HEK293 (cell line): ENCODE measurements around the gene CTSH.

Experiments used
- CTCF ChIA-PET: fragments of 350-600 bp; formaldehyde crosslinking; extraction: SDS; loops from one replicate; lab custom pipeline; 2021; ENCODE audit warnings: antibody characterized with exemption; lab: Yijun Ruan, JAX
- POLR2A ChIA-PET: fragments of 300-600 bp; formaldehyde crosslinking; extraction: SDS; loops from one replicate; lab custom pipeline; 2020; ENCODE audit warnings: antibody characterized with exemption, inconsistent platforms; lab: Yijun Ruan, JAX
- H3K27ac ChIP-seq: fragments of 200-500 bp; sonication (Bioruptor generic); 2 replicates; pipeline ENCODE4 v1.5.1; 2014; ENCODE audit warnings: low read depth, low read length, control low read depth, inconsistent platforms; ENCODE audit errors: extremely low read depth
- H3K36me3 ChIP-seq, 2 experiments: fragments of 200-500 bp in 1 of 2; sonication (Bioruptor generic) in 1 of 2; 1 replicate in 1 of 2; 2 replicates in 1 of 2; pipeline ENCODE4 v1.5.1; 2014 to 2017; ENCODE audit warnings: inconsistent platforms in 2 of 2, low read length in 2 of 2; ENCODE audit not compliant: control insufficient read depth in 2 of 2, insufficient read depth in 1 of 2
- H3K4me1 ChIP-seq: fragments of 200-500 bp; sonication (Bioruptor generic); 2 replicates; pipeline ENCODE4 v1.5.1; 2014; ENCODE audit warnings: mild to moderate bottlenecking, low read length, inconsistent platforms; ENCODE audit not compliant: control insufficient read depth, insufficient read depth
- H3K4me3 ChIP-seq: 2 replicates; pipeline ENCODE4 v1.5.1; 2011; ENCODE audit warnings: low read depth, mild to moderate bottlenecking, control low read depth, low read length, moderate library complexity
- H3K9me3 ChIP-seq: fragments of 200-500 bp; sonication (Bioruptor generic); 2 replicates; pipeline ENCODE4 v1.5.1; 2014; ENCODE audit warnings: low read depth, low read length, inconsistent platforms; ENCODE audit not compliant: control insufficient read depth, insufficient read depth
- HOXD13 ChIP-seq: sonication (generic); formaldehyde crosslinking; IDR thresholded peaks from 2 replicates; pipeline ENCODE4 v1.8.0; 2022; ENCODE audit warnings: missing genetic modification reagents, borderline replicate concordance
- KLF9 ChIP-seq: fragments of 450-650 bp; formaldehyde crosslinking; IDR thresholded peaks from 2 replicates; pipeline ENCODE4 v1.5.1; 2016; ENCODE audit warnings: missing biosample characterization, missing genetic modification characterization, low read depth
- ZBTB17 ChIP-seq: fragments of 450-650 bp; formaldehyde crosslinking; IDR thresholded peaks from 2 replicates; pipeline ENCODE4 v1.5.1; 2016; ENCODE audit warnings: missing biosample characterization, missing genetic modification characterization
- ZFHX2 ChIP-seq: fragments of 450-650 bp; formaldehyde crosslinking; conservative IDR thresholded peaks from 2 replicates; pipeline ENCODE4 v1.5.1; 2016; ENCODE audit warnings: missing biosample characterization, missing genetic modification characterization
- ZFP69B ChIP-seq: fragments of 450-650 bp; formaldehyde crosslinking; IDR thresholded peaks from 2 replicates; pipeline ENCODE4 v1.5.1; 2016; ENCODE audit warnings: missing biosample characterization, missing genetic modification characterization
- ZNF18 ChIP-seq: fragments of 450-650 bp; formaldehyde crosslinking; IDR thresholded peaks from 2 replicates; pipeline ENCODE4 v1.5.1; 2016; ENCODE audit warnings: missing biosample characterization, missing genetic modification characterization
- ZNF184 ChIP-seq: fragments of 450-650 bp; IDR thresholded peaks from 2 replicates; pipeline ENCODE4 v1.5.1; 2018; ENCODE audit warnings: missing biosample characterization, mild to moderate bottlenecking, missing genetic modification characterization
- ZNF211 ChIP-seq: fragments of 450-650 bp; formaldehyde crosslinking; IDR thresholded peaks from 2 replicates; pipeline ENCODE4 v1.5.1; 2016; ENCODE audit warnings: low read depth, missing biosample characterization, missing genetic modification characterization
- ZNF571 ChIP-seq: fragments of 450-650 bp; formaldehyde crosslinking; IDR thresholded peaks from 2 replicates; pipeline ENCODE4 v1.5.0; 2017; ENCODE audit warnings: missing biosample characterization, missing genetic modification characterization
- ZNF629 ChIP-seq: fragments of 450-650 bp; formaldehyde crosslinking; IDR thresholded peaks from 2 replicates; pipeline ENCODE4 v1.5.1; 2017; ENCODE audit warnings: missing biosample characterization, missing genetic modification characterization
- TF ChIP-seq, protein P1 (sequence below): fragments of 450-650 bp; formaldehyde crosslinking; IDR thresholded peaks from 2 replicates; pipeline ENCODE4 v1.5.1; 2016; ENCODE audit warnings: missing biosample characterization, missing genetic modification characterization
- TF ChIP-seq, protein P2 (sequence below): fragments of 450-650 bp; formaldehyde crosslinking; IDR thresholded peaks from 2 replicates; pipeline ENCODE4 v1.5.1; 2016; ENCODE audit warnings: missing biosample characterization, missing genetic modification characterization
- TF ChIP-seq, protein P3 (sequence below): fragments of 450-650 bp; formaldehyde crosslinking; IDR thresholded peaks from 2 replicates; pipeline ENCODE4 v1.5.1; 2016; ENCODE audit warnings: missing biosample characterization, missing genetic modification characterization
- TF ChIP-seq, protein P4 (sequence below): fragments of 450-650 bp; formaldehyde crosslinking; IDR thresholded peaks from 2 replicates; pipeline ENCODE4 v1.5.1; 2017; ENCODE audit warnings: missing biosample characterization, missing genetic modification characterization

Gene CTSH

DNA sequence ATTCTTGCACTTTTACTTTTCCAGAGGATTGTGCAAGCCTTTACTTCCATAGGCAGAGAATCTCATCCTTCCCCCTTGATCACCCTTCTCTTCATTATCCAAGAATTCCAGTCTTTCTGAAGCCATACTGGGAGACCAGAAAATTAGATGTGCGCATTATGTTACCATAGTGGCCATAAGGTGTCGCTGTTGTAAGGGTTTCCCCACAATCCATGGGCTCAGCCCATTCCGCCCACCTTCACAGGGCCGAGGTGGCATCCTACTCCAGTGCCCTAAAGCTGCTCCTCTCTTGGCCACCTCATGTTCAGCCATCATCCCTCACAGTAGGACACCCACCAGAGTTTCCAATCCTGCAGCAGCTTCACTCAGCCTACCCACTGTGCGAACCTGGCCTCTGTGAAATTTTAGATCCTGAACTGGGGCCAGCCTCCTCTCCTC is 35.0 kb downstream of the CTSH start (continued):
- TF ChIP-seq, protein P1, sequence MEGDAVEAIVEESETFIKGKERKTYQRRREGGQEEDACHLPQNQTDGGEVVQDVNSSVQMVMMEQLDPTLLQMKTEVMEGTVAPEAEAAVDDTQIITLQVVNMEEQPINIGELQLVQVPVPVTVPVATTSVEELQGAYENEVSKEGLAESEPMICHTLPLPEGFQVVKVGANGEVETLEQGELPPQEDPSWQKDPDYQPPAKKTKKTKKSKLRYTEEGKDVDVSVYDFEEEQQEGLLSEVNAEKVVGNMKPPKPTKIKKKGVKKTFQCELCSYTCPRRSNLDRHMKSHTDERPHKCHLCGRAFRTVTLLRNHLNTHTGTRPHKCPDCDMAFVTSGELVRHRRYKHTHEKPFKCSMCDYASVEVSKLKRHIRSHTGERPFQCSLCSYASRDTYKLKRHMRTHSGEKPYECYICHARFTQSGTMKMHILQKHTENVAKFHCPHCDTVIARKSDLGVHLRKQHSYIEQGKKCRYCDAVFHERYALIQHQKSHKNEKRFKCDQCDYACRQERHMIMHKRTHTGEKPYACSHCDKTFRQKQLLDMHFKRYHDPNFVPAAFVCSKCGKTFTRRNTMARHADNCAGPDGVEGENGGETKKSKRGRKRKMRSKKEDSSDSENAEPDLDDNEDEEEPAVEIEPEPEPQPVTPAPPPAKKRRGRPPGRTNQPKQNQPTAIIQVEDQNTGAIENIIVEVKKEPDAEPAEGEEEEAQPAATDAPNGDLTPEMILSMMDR = peak; percentile 58
- TF ChIP-seq ZBTB17 (peak; percentile 62), ZFHX2 (tag by site-specific recombination) (peak; percentile 88)

DNA sequence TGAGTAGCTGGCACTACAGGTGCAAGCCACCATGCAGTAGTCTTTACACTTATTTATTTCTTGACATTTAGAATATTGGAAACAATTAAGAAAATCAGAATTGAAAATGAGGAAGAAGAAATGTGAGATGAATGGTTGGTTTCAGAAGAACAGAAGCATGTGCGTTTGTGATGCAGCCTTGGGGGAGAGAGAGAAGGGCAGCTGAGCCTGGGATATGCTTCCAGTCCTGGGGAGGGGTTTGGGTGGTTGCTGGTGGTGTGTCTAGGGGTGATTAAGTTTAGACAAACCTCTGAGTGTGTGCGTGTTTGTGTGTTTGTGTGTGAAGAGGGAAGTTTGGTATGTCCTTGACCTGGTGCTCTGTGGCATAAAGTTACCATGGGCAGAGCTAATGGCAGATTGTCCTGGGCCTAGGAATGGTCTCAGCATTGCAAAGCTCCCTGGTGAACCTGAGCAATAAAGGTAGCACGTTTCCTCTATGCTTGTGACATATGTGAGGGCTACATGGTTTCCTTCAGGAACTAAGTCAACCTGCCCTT is 35.6 kb downstream of the CTSH start:
- Histone ChIP-seq H3K27ac (no peak overlapping the region), H3K9me3 (no peaks in the 10 kb centered on the region), H3K36me3 (peaks cover 54 to 76% of the 10 kb centered on the region in 2 experiments), H3K4me1 (no peaks in the 10 kb centered on the region), H3K4me3 (no peak overlapping the region)
- ChIA-PET POLR2A (interaction anchor here (0.9 to 2.0 kb wide), 2 partner anchors 18 to 35 kb away, joined by 3 to 10 read pairs; no protein-coding TSS in a partner anchor), CTCF (interaction anchor here (0.6 to 9.6 kb wide), 24 partner anchors 8 to 759 kb away, joined by 3 to 157 read pairs (median 4); partner anchors contain the start of gene CTSH)
- TF ChIP-seq, protein P2, sequence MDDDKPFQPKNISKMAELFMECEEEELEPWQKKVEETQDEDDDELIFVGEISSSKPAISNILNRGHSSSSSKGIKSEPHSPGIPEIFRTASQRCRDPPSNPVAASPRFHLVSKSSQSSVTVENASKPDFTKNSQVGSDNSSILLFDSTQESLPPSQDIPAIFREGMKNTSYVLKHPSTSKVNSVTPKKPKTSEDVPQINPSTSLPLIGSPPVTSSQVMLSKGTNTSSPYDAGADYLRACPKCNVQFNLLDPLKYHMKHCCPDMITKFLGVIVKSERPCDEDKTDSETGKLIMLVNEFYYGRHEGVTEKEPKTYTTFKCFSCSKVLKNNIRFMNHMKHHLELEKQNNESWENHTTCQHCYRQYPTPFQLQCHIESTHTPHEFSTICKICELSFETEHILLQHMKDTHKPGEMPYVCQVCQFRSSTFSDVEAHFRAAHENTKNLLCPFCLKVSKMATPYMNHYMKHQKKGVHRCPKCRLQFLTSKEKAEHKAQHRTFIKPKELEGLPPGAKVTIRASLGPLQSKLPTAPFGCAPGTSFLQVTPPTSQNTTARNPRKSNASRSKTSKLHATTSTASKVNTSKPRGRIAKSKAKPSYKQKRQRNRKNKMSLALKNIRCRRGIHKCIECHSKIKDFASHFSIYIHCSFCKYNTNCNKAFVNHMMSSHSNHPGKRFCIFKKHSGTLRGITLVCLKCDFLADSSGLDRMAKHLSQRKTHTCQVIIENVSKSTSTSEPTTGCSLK (tag by site-specific recombination) = no peak
- TF ChIP-seq, protein P3, sequence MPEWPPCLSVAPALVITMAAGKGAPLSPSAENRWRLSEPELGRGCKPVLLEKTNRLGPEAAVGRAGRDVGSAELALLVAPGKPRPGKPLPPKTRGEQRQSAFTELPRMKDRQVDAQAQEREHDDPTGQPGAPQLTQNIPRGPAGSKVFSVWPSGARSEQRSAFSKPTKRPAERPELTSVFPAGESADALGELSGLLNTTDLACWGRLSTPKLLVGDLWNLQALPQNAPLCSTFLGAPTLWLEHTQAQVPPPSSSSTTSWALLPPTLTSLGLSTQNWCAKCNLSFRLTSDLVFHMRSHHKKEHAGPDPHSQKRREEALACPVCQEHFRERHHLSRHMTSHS (tag by site-specific recombination) = no peak
- TF ChIP-seq ZNF571 (tag by site-specific recombination) = no peak
- TF ChIP-seq, protein P4, sequence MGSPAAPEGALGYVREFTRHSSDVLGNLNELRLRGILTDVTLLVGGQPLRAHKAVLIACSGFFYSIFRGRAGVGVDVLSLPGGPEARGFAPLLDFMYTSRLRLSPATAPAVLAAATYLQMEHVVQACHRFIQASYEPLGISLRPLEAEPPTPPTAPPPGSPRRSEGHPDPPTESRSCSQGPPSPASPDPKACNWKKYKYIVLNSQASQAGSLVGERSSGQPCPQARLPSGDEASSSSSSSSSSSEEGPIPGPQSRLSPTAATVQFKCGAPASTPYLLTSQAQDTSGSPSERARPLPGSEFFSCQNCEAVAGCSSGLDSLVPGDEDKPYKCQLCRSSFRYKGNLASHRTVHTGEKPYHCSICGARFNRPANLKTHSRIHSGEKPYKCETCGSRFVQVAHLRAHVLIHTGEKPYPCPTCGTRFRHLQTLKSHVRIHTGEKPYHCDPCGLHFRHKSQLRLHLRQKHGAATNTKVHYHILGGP (tag by site-specific recombination) = no peak
- TF ChIP-seq ZFP69B = no peak
- no peak for TF ChIP-seq KLF9 (tag by site-specific recombination)
- no peak for TF ChIP-seq ZNF211 (tag by site-specific recombination)
- no peak for TF ChIP-seq ZNF18 (tag by site-specific recombination)
- TF ChIP-seq ZNF184 (tag by site-specific recombination) = no peak
- TF ChIP-seq HOXD13 (CRISPR knock-in tag) = no peak

GRCh38 chr15:78907577-78907976 is 37.3 kb downstream of the CTSH start:
- Histone ChIP-seq H3K9me3 (no peaks in the 10 kb centered on the region), H3K4me1 (no peaks in the 10 kb centered on the region), H3K36me3 (peaks cover 63 to 82% of the 10 kb centered on the region in 2 experiments), H3K4me3 (no peak overlapping the region), H3K27ac (no peak overlapping the region)
- TF ChIP-seq ZBTB17 (peak; percentile 70), ZNF629 (no peak)
- ChIA-PET POLR2A (interaction anchor here (0.6 to 2.0 kb wide), 5 partner anchors 18 to 342 kb away, joined by 3 to 11 read pairs (median 4); partner anchors contain the start of gene CHRNA5), CTCF (interaction anchor here (0.6 to 9.6 kb wide), 24 partner anchors 10 to 643 kb away, joined by 3 to 157 read pairs (median 5); no protein-coding TSS in a partner anchor)
